WTC11 (cell line): ENCODE data around the gene ACSF3. TPM values are rescaled to one million over a fixed set of nuclear protein-coding genes. Genes with fewer than 3 reads are reported as not detected.
"Not testable (repeated sequence)": the region's sequence is repeated elsewhere in the genome, so short reads cannot be mapped to it uniquely, and the experiment has no call there.

Experiments used
- ATAC-seq: fragments of 200-7000 bp; cut with Tn5 transposase; 2 replicates; pipeline ENCODE4 v1.10.0; 2021; ENCODE audit warnings: mild to moderate bottlenecking, moderate library complexity
- CTCF ChIA-PET: fragments of 300-600 bp; sonication (Branson Sonifier 250); formaldehyde crosslinking; loops from one replicate; lab custom pipeline; 2021; ENCODE audit warnings: antibody characterized with exemption; lab: Charles Lee
- POLR2A ChIA-PET: fragments of 350-600 bp; sonication (Branson Sonifier 250); formaldehyde crosslinking; loops from one replicate; lab custom pipeline; 2021; ENCODE audit warnings: antibody characterized with exemption; lab: Charles Lee
- DNase-seq: peaks from one replicate; pipeline ENCODE4 v3.0.0; 2021; ENCODE audit warnings: low spot score
- H3K27ac Mint-ChIP-seq: 2 replicates; pipeline ENCODE4 v1.8.0; 2021; ENCODE audit warnings: mixed read lengths
- H3K27me3 Mint-ChIP-seq: 2 replicates; pipeline ENCODE4 v1.8.0; 2021; ENCODE audit warnings: low read depth, mild to moderate bottlenecking, moderate library complexity, mixed read lengths
- H3K36me3 Mint-ChIP-seq: 2 replicates; pipeline ENCODE4 v1.8.0; 2021; ENCODE audit warnings: mixed read lengths
- H3K4me1 Mint-ChIP-seq: 2 replicates; pipeline ENCODE4 v1.8.0; 2022; ENCODE audit warnings: mixed read lengths
- H3K4me3 Mint-ChIP-seq: 2 replicates; pipeline ENCODE4 v1.8.0; 2021; ENCODE audit warnings: mild to moderate bottlenecking, moderate library complexity, mixed read lengths
- H3K9me3 Mint-ChIP-seq: 2 replicates; pipeline ENCODE4 v1.8.0; 2021; ENCODE audit warnings: mixed read lengths
- ATF1 ChIP-seq: sonication (generic); formaldehyde crosslinking; IDR thresholded peaks from 2 replicates; pipeline ENCODE4 v1.8.1; 2023; ENCODE audit warnings: mild to moderate bottlenecking, moderate library complexity, missing genetic modification reagents
- CTCF ChIP-seq: fragments of 200-600 bp; IDR thresholded peaks from 2 replicates; pipeline ENCODE4 v1.8.0; 2022; ENCODE audit warnings: antibody characterized with exemption
- FOXK1 ChIP-seq: sonication (generic); formaldehyde crosslinking; IDR thresholded peaks from 2 replicates; pipeline ENCODE4 v1.8.0; 2022; ENCODE audit warnings: mild to moderate bottlenecking, moderate library complexity, missing genetic modification reagents
- GRHL2 ChIP-seq: fragments of 250-450 bp; sonication (Bioruptor Pico); IDR thresholded peaks from 2 replicates; pipeline ENCODE4 v1.8.0; 2022; ENCODE audit warnings: mild to moderate bottlenecking, moderate library complexity; ENCODE audit not compliant: insufficient replicate concordance, severe bottlenecking
- MXD4 ChIP-seq: fragments of 250-450 bp; sonication (Bioruptor Pico); IDR thresholded peaks from 2 replicates; pipeline ENCODE4 v1.8.0; 2021; ENCODE audit warnings: mild to moderate bottlenecking, moderate library complexity, borderline replicate concordance
- OVOL2 ChIP-seq: fragments of 250-450 bp; sonication (Bioruptor Pico); IDR thresholded peaks from 2 replicates; pipeline ENCODE4 v1.9.0; 2021; ENCODE audit warnings: mild to moderate bottlenecking, borderline replicate concordance
- PREB ChIP-seq: sonication (generic); formaldehyde crosslinking; IDR thresholded peaks from 2 replicates; pipeline ENCODE4 v1.8.1; 2022; ENCODE audit warnings: mild to moderate bottlenecking, missing genetic modification reagents, moderate library complexity, borderline replicate concordance
- PRRX2 ChIP-seq: fragments of 250-450 bp; sonication (Bioruptor Pico); IDR thresholded peaks from 2 replicates; pipeline ENCODE4 v1.8.0; 2021; ENCODE audit warnings: mild to moderate bottlenecking
- RELA ChIP-seq: sonication (generic); formaldehyde crosslinking; IDR thresholded peaks from 2 replicates; pipeline ENCODE4 v1.8.1; 2022; ENCODE audit warnings: missing genetic modification reagents, mild to moderate bottlenecking, borderline replicate concordance
- STAT6 ChIP-seq: sonication (generic); formaldehyde crosslinking; conservative IDR thresholded peaks from 2 replicates; pipeline ENCODE4 v1.8.1; 2023; ENCODE audit warnings: mild to moderate bottlenecking, low read depth, missing genetic modification reagents, moderate library complexity
- TEAD4 ChIP-seq: sonication (generic); formaldehyde crosslinking; IDR thresholded peaks from 2 replicates; pipeline ENCODE4 v1.8.0; 2022; ENCODE audit warnings: mild to moderate bottlenecking, missing genetic modification reagents
- ZNF317 ChIP-seq: sonication (generic); formaldehyde crosslinking; IDR thresholded peaks from 2 replicates; pipeline ENCODE4 v1.8.1; 2023; ENCODE audit warnings: low read depth, mild to moderate bottlenecking, moderate library complexity, missing genetic modification reagents, borderline replicate concordance
- ZNF416 ChIP-seq: fragments of 250-450 bp; sonication (Bioruptor Pico); IDR thresholded peaks from 2 replicates; pipeline ENCODE4 v1.9.0; 2021; ENCODE audit warnings: mild to moderate bottlenecking, inconsistent platforms
- ZNF512 ChIP-seq: sonication (generic); formaldehyde crosslinking; IDR thresholded peaks from 2 replicates; pipeline ENCODE4 v1.8.1; 2022; ENCODE audit warnings: missing genetic modification reagents, borderline replicate concordance
- total RNA-seq: library from RNA; stranded (reverse); gene quantifications from 3 replicates; pipeline ENCODE4 v1.2.3, GENCODE V29; 2021
- TF ChIP-seq, protein P1 (sequence below): sonication (generic); formaldehyde crosslinking; IDR thresholded peaks from 2 replicates; pipeline ENCODE4 v1.8.1; 2023; ENCODE audit warnings: mild to moderate bottlenecking, moderate library complexity, missing genetic modification reagents
- TF ChIP-seq, protein P2 (sequence below): sonication (generic); formaldehyde crosslinking; IDR thresholded peaks from 2 replicates; pipeline ENCODE4 v1.8.0; 2022; ENCODE audit warnings: mild to moderate bottlenecking, missing genetic modification reagents

ACSF3 gene
- total RNA-seq, 1 experiment from 2014 or later = 22.9 TPM

- H3K4me3 Mint-ChIP-seq = no peak overlapping the region
- DNase-seq = no peak
- no peak overlapping the region for H3K27ac Mint-ChIP-seq
- POLR2A ChIA-PET = no interaction called here
- TF ChIP-seq PRRX2 = no peak
- TF ChIP-seq FOXK1 = no peak
- no peak for TF ChIP-seq STAT6 (CRISPR knock-in tag)
- no peak for TF ChIP-seq ZNF317 (CRISPR knock-in tag)
- no peak for TF ChIP-seq MXD4 (CRISPR knock-in tag)
- TF ChIP-seq, protein P1, sequence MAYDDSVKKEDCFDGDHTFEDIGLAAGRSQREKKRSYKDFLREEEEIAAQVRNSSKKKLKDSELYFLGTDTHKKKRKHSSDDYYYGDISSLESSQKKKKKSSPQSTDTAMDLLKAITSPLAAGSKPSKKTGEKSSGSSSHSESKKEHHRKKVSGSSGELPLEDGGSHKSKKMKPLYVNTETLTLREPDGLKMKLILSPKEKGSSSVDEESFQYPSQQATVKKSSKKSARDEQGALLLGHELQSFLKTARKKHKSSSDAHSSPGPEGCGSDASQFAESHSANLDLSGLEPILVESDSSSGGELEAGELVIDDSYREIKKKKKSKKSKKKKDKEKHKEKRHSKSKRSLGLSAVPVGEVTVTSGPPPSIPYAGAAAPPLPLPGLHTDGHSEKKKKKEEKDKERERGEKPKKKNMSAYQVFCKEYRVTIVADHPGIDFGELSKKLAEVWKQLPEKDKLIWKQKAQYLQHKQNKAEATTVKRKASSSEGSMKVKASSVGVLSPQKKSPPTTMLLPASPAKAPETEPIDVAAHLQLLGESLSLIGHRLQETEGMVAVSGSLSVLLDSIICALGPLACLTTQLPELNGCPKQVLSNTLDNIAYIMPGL (CRISPR knock-in tag) = no peak
- TF ChIP-seq CTCF = no peak
- TF ChIP-seq ATF1 = no peak
- TF ChIP-seq, all 79 proteins: peak for 0
- Mint-ChIP-seq H3K36me3 (no peaks in the 10 kb centered on the region), H3K4me1 (0 out of 2 replicates have a peak, but pooled peaks cover 2% of the 10 kb centered on the region), H3K9me3 (no peaks in the 10 kb centered on the region), H3K27me3 (peaks cover 5% of the 10 kb centered on the region)
- CTCF ChIA-PET = interaction anchor here (0.8 to 1.2 kb wide), 3 partner anchors 349 to 428 kb away, joined by 3 to 6 read pairs (median 5); partner anchors contain the start of gene APRT
- no peak for ATAC-seq
Measured at GRCh38 chr16:89164847-89165680, 71.4 kb downstream of the ACSF3 start.

DNA sequence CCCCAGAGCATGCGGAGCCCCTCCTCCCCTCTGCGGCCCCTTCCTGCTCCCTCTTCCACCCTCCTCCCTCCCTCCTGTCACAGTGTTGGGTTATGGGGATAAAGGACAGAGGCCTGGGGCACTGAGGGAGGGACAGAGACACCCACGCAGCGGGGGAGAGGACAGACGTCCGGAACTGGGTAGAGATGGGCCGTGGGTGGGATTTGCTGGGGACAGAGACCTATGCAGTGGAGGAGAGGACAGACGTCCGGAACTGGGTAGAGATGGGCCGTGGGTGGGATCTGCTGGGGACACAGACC, 72.0 kb downstream of the ACSF3 start:
- H3K4me1 Mint-ChIP-seq, H3K27me3 Mint-ChIP-seq, H3K27ac Mint-ChIP-seq, H3K4me3 Mint-ChIP-seq, ATAC-seq, POLR2A ChIA-PET, H3K36me3 Mint-ChIP-seq, H3K9me3 Mint-ChIP-seq, DNase-seq: not testable (repeated sequence)
- CTCF ChIA-PET = interaction anchor here (1.1 kb wide), 1 partner anchor 428 kb away, joined by 5 read pairs; no protein-coding TSS in a partner anchor

DNA sequence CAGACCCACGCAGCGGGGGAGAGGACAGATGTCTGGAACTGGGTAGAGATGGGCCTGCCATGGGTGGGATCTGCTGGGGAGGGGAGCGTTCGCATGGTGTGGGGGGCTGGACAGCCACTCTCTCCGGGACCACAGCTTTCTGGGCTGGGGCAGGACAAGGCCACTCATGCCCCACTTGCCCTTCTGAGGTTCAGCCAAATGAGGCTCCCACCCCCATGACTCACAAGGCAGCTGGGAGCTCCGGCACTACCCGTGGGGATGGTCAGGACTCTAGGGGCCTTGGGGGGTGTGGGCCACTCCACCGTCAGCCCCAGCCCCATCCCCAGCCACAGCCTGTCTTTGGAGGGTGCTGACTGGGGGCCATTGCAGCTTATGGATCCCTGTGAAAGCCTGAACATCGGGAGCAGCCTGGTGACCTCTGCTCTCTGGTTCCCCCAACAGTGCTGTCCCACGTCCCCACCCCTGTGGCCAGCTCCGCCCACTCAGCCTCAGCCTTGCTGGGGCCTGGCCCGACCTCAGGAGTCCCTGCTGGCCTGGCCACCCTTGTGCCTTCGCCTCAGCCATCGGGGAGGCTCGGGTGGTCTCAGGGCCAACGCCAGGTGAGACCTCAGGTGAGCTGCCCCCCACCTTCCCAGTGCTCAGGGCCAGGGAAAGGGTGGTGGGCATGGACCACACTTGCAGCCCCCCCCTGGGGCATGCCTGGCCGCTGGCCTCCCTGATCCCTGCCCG, 73.2 kb downstream of the ACSF3 start:
- Mint-ChIP-seq H3K27me3 (peaks cover 6% of the 10 kb centered on the region), H3K4me3 (no peak overlapping the region), H3K4me1 (peaks cover 6% of the 10 kb centered on the region), H3K9me3 (no peaks in the 10 kb centered on the region), H3K27ac (no peak overlapping the region), H3K36me3 (no peaks in the 10 kb centered on the region)
- no peak for DNase-seq
- POLR2A ChIA-PET = interaction anchor here (0.5 to 1.2 kb wide), 2 partner anchors 356 to 397 kb away, joined by 3 to 4 read pairs; no protein-coding TSS in a partner anchor
- CTCF ChIA-PET = interaction anchor here (0.6 to 2.6 kb wide), 68 partner anchors 10 to 494 kb away, joined by 3 to 47 read pairs (median 5); partner anchors contain the start of genes ACSF3, APRT, CBFA2T3 and GALNS
- ATAC-seq = no peak
- TF ChIP-seq GRHL2 (CRISPR knock-in tag) = no peak
- 0 out of 2 replicates have a peak, but pooled peaks have one; percentile 11 for TF ChIP-seq RELA (CRISPR knock-in tag)
- TF ChIP-seq, protein P1 (CRISPR knock-in tag) = no peak
- no peak for TF ChIP-seq ZNF512
- TF ChIP-seq TEAD4 (CRISPR knock-in tag) = no peak
- no peak for TF ChIP-seq ZNF416 (CRISPR knock-in tag)
- TF ChIP-seq OVOL2 (CRISPR knock-in tag) = no peak
- TF ChIP-seq PREB (CRISPR knock-in tag) = no peak
- TF ChIP-seq, protein P2, sequence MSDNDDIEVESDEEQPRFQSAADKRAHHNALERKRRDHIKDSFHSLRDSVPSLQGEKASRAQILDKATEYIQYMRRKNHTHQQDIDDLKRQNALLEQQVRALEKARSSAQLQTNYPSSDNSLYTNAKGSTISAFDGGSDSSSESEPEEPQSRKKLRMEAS (CRISPR knock-in tag) = no peak
